Activated CD4-positive, alpha-beta T cell treated with anti-CD3 and anti-CD28 coated beads, Interleukin-2, Interleukin-6, amounts not matched to agents 100 ng/mL and 50 ng/mL, durations not matched to agents 16 hours and 8 hours (primary cell): Measurements from ENCODE around the gene MBD3L2B.
A peak's percentile ranks its signal among the peaks of the same experiment; 100 is the strongest.

ENCODE experiments used
- DNase-seq: peaks from one replicate; pipeline ENCODE4 v3.0.0-alpha.2; 2020

The MBD3L2B gene

GRCh38 chr19:7010722-7011593 lies 10.3 kb downstream of the MBD3L2B start:
- no peak for DNase-seq

- DNase-seq, result no peak
Measured at GRCh38 chr19:7007859-7008258, 13.4 kb downstream of the MBD3L2B start.

GRCh38 chr19:7006135-7006704 lies 15.0 kb downstream of the MBD3L2B start:
- DNase-seq, result no peak

- no peak for DNase-seq
Measured at GRCh38 chr19:7004313-7004931, 16.8 kb downstream of the MBD3L2B start.

GRCh38 chr19:7000816-7001215 lies 20.4 kb downstream of the MBD3L2B start:
- DNase-seq, result no peak

- no peak for DNase-seq
Measured at GRCh38 chr19:7000333-7000732, 20.9 kb downstream of the MBD3L2B start.

- no peak for DNase-seq
Measured at GRCh38 chr19:6999933-7000332, 21.3 kb downstream of the MBD3L2B start.

GRCh38 chr19:6997679-6998445 lies 23.4 kb downstream of the MBD3L2B start:
- no peak for DNase-seq

- no peak for DNase-seq
Measured at GRCh38 chr19:6996810-6997209, 24.4 kb downstream of the MBD3L2B start.

- no peak for DNase-seq
Measured at GRCh38 chr19:6995054-6995453, 26.2 kb downstream of the MBD3L2B start.

GRCh38 chr19:6988257-6988656 lies 33.0 kb downstream of the MBD3L2B start:
- DNase-seq, result no peak

- no peak for DNase-seq
Measured at GRCh38 chr19:6987850-6988249, 33.4 kb downstream of the MBD3L2B start.

GRCh38 chr19:6983448-6983847 lies 37.8 kb downstream of the MBD3L2B start:
- no peak for DNase-seq

GRCh38 chr19:6979399-6979798 lies 41.8 kb downstream of the MBD3L2B start:
- DNase-seq, result peak; percentile 52

GRCh38 chr19:6976197-6976596 lies 45.0 kb downstream of the MBD3L2B start:
- DNase-seq, result no peak

GRCh38 chr19:6971366-6971765 lies 49.9 kb downstream of the MBD3L2B start:
- no peak for DNase-seq

- DNase-seq, result peak; percentile 12
Measured at GRCh38 chr19:6970443-6970842, 50.8 kb downstream of the MBD3L2B start.

- no peak for DNase-seq
Measured at GRCh38 chr19:6970021-6970420, 51.2 kb downstream of the MBD3L2B start.

- DNase-seq, result no peak
Measured at GRCh38 chr19:6969490-6969889, 51.7 kb downstream of the MBD3L2B start.
